SH-SY5Y (cell line): Measurements from ENCODE around the gene PUDP.

ENCODE experiments used
- GATA2 ChIP-seq: IDR thresholded peaks from 2 replicates; pipeline ENCODE4 v1.6.1; 2011; ENCODE audit warnings: mild to moderate bottlenecking, low read depth, low read length
- GATA3 ChIP-seq: IDR thresholded peaks from 2 replicates; pipeline ENCODE4 v1.6.1; 2011; ENCODE audit warnings: low read depth, mild to moderate bottlenecking, low read length, moderate library complexity

- TF ChIP-seq GATA3 (no peak), GATA2 (no peak)
Observed at GRCh38 chrX:7061429-7061828, 86.5 kb downstream of the PUDP start.
